HTR-8/SVneo (cell line): ENCODE results near the gene DSCAML1.
"Not testable (repeated sequence)": the region's sequence is repeated elsewhere in the genome, so short reads cannot be mapped to it uniquely, and the experiment has no call there.

ENCODE experiments used
- DNase-seq: peaks from one replicate; pipeline ENCODE4 v3.0.0; 2011; ENCODE audit warnings: low spot score, mixed read lengths; ENCODE audit not compliant: insufficient read length
- FAIRE-seq: peaks from 2 replicates; lab custom pipeline; 2011; peaks lifted over from hg19 to GRCh38; lab: Jason Lieb, UNC

Gene DSCAML1

DNA sequence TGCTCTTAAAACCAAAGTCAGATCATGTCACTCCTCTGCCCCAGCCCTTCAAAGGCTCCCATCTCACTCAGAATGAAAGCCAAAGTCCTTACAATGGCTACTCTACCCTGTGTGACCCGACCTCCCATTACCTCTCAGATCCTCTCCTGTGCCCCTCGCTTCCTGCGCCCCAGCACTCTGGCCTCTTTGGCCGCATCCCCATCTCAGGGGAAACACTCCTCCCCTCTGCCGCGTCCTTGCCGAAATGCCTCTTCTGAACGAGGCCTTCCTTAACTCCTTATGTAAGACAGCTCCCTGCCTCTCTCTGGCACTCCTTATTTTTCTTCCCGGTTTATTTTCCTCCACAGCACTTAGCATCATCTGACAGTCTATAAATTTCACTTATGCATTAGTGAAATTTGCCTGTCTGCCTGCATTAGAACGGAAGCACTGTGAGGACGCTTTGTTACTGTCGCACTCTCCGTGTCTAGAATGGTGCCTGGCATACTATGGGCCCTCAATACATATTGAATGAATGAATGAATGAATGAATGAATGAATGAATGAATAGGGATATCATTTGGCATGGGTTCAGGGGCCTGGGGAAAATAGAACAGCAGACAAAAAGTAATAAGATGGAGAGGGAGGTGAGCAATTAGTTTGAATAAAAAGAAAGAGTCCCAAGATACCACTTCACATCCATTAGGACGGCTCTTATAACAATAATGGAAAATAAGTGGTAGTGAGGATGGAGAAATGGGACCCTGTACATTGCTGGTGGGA lies 331.6 kb downstream of the DSCAML1 start:
- no peak for FAIRE-seq
- DNase-seq: no peak

DNA sequence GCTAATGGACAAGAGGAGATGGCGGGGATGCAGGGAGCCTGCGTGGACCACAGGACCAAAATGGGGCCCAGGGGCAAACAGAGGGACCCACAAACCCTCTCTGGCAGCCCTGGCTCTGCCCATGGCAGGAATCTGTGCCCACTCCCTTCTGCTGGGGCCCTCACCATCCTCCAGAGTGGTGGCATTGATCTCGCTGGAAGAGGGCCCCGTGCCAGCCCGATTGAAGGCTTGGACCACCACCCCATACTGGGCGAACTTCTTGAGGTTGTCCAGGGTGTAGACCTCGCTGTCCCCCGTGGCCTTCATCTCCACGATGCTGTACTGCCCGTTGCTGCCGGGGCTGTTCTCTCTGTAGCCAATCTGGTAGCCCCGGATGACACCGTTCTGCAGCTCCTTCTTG lies 332.2 kb downstream of the DSCAML1 start:
- no peak for FAIRE-seq

DNA sequence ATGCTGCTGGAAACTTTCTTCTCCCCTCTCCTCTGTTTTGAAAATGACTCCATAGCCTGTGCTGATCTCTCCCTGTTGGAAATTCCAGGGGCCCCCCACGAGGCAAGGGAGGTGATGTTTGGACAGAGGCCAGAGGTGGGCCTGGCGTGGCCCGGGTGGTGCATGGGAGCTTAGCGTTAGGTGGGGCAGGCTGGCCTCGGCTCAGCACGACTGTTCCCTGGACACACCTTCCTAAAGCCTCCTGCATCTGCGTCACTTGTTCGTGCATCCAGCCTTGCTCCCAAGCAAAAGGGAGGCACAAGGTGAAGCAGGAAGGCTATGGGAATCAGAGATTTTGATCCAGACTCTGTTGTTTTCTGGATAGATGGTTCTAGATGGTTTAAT lies 334.2 kb downstream of the DSCAML1 start:
- FAIRE-seq: no peak
- no peak for DNase-seq

More for the DNA sequence above, 332.2 kb downstream of the DSCAML1 start:
- DNase-seq: no peak

DNA sequence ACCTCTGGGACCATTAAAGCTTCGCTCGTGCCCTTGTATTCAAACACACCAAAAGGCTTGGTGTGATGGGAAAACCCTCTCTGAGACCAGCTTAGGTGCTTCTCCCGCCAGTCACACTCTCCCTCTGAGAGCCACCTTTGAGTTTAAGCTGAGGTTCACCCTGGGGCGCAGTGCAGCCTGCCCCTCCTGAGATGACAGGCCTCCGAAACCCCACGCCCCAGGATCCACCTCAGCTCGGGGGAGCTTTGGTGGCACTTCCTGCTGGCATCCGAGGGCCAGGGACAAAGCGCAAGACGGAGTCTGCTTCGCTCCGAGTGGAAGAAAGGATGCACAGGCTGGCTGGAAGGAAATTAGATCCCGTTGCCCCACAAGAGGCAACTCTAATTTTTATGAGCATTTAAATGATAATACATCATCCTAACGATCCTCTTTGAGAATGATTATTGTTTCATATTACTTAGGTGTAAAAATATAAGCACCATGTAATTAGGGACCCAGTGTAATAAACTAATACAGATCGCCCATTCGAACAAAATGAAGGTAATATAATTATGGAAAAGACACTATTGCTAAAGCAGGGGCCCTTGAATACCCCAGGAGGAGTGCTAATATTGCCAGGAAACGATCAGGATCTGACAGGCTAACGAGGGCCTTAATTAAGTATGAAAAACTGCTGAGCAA lies 334.7 kb downstream of the DSCAML1 start:
- no peak for FAIRE-seq
- DNase-seq: no peak

DNA sequence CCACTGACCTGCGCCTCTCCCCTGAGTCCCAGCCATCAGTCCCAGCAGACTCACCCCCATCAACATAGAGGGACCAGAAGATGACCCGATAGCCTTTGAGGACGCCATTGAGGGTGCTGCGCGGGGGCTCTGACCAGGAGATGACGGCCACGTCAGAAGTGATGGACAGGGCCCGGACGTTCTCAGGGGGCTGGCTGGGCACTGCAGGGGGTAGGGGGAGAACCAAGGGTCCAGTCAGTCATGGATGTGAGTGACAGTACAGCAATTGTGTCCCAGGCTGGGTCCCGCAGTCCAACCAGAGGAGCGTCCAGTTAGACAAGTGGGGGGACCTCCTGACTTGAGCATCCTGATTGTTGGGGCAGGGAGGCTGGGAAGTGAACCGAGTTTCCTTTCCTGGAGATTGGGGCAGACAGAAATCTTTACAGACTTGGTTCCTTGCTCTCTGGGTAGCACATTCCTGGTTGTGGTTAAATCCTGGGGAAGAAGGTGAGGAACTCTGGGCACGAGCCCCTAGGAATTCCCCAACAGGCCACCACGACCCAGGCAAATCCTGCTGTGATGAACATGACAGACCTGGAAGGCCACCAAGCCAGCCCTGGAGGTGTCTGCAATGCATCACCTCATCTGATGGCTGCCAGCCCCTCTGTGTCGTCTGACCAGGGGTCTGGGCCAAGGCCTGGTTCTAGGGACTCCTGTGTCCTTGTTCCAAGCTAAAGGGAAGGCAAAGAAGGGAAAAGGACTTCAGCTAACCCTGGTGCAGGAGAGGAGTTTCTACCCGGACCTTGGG lies 335.4 kb downstream of the DSCAML1 start:
- DNase-seq: no peak
- no peak for FAIRE-seq

DNA sequence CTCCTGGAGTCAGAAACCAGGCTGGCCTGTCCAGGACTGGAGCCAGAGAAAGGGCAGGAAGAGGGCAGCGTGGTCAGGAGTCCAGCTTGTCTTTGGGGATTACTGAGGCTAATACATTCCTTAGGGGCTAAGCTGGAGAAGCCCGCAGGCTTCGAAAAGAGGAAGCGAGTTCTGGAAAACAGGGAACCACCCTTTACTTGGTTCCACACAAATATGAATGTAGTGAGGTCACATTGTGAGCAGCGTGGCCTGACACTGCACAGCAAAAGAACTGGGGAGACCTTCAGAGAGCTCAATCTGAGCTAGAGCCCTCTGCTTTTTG lies 337.1 kb downstream of the DSCAML1 start:
- DNase-seq (no peak), FAIRE-seq (no peak)

DNA sequence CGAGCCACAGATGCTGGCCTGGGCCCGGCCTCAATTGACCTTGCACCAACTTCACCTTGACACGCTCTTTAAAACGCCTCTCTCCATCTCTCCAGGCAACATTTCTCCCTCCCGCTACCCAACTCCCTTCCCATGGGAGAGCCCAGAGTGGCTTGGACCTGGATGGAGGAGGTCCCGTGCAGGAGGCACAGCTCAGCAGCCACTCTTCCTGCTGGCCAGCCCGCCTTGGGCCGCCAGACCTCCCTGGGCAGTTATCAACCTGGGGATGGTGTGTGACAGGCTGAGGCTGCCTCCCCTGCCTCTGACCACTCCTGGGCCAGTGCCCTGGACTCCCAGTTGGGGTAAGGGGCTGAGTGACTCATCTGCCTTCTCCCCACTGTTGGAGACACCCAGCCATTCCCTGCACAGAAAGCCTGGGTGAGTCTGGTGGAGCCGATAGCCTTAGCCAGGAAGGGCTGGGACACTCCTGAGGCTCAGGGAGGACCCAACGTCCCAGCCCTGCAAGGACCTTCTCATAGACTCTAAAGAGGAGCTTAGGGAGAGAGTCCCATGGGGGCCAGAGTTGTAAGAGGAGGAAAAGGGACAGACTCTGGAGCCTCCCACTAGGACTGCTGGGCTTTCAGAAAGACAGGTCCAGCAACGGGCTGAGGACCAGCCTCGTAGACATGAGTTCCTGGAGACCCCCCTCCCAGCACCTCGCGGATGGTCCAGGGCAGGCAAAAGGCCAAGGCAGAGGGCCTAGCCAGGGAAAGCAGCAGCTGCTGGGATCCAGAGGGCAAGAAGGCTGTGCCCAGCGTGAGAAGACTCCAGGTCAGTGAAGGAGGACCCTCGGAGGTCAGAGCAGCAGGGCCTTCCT lies 337.7 kb downstream of the DSCAML1 start:
- DNase-seq (no peak), FAIRE-seq (no peak)

DNA sequence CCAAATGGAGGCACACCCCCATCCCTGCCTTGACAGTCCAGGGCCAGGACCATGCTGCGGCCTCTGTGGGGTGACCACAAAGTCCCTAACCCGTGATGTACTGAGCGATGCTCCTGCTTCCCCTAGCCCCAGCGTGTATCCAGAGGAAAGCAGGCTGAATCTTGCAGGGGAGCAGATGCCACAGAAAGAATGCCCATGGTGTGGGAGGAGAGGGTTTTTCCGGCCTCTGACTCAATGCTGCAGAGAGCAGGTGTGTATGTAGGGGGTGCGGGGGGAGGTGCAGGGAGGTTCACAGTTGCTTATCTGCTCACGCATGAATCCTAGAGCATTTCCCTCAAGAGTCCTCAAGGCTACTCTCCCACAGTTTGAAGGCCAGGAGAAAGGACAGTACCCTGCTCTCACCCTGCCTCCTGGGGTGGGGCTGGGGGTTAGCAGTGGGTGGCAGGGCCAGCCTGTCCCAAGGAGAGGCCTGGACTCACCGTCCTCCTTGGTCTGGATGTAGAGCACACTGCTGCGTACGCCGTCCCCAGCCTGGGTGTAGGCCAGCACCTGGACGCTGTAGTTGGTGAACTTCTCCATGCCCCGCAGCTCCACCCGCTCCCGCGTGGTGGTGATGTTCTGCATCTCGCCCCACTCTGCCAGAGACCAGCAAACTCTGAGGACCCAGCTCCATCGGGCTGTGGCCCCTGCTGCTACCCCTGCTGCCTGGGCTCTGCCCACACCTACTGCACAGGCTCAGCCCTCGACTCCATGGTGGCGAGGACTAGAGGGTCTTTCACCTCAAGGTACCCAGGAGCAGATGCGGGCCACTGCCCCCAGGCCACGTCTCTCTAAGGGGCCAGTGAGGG lies 338.5 kb downstream of the DSCAML1 start:
- no peak for FAIRE-seq
- DNase-seq: no peak

DNA sequence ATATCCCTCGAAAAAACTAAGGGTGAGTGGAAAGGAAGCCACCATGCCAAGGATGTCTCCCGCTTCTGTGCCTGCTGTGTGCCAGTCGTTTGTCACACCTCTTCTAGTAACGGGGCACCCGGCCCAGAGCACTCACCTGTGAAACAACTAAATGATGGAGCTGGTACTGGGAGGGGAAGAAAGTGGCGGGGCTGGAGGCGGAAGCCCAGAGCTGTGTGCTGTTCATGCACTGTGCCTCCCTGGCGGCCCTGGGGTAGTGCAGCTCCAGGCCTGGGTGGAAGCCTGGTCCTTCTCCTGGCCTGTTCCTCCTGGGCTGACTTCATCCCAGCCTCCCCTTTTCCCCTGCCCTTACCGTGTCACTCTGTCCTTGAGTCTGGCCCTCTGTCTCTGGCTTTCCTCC lies 339.2 kb downstream of the DSCAML1 start:
- no peak for FAIRE-seq
- no peak for DNase-seq

DNA sequence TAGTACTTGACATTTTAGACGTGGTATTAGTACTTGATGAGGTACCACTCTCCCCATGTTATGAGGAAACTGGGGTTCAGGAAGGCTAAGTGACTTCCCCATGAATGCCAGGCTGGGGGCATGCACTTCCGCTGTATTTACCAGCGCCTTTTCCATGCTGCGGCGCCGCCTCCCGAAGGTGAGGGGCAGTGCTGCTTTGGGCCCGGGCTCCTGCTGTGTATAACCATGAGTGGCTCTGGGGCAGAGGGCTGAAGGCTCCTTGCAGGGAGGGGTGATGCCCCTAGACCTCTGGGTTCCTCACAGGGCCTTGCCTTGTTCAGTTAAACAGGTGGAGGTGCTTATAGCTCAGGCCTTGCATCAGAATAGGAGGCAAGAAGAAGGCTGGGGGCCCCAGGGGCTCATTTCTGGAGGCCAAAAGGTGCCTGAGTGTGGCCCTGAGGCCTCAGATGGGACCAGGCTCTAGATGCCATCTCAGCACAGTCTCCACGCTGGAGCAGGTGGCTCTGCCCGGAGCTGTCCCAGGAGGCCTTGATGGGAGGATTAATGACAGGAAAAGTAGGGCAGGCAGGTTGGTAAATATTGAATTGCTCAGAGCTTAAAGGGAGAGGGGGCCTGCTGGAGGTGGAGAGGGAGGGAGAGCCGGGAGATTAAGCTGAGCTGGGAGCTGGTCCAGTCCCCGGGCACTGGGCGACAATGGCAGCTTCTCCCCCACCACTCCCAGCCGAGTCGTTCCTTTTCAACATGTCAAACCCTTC lies 339.8 kb downstream of the DSCAML1 start:
- DNase-seq: no peak

DNA sequence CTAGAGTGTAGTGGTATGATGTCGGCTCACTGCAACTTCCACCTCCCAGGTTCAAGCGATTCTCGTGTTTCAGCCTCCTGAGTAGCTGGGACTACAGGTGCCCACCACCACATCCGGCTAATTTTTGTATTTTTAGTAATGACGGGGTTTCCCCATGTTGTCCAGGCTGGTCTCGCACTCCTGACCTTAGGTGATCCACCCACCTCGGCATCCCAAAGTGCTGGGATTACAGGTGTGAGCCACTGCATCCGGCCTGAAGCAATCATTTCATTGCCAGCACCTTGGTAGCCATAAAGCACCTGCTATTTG lies 340.3 kb downstream of the DSCAML1 start:
- not testable (repeated sequence) for DNase-seq, FAIRE-seq

More for the DNA sequence above, 339.8 kb downstream of the DSCAML1 start:
- FAIRE-seq: no peak

DNA sequence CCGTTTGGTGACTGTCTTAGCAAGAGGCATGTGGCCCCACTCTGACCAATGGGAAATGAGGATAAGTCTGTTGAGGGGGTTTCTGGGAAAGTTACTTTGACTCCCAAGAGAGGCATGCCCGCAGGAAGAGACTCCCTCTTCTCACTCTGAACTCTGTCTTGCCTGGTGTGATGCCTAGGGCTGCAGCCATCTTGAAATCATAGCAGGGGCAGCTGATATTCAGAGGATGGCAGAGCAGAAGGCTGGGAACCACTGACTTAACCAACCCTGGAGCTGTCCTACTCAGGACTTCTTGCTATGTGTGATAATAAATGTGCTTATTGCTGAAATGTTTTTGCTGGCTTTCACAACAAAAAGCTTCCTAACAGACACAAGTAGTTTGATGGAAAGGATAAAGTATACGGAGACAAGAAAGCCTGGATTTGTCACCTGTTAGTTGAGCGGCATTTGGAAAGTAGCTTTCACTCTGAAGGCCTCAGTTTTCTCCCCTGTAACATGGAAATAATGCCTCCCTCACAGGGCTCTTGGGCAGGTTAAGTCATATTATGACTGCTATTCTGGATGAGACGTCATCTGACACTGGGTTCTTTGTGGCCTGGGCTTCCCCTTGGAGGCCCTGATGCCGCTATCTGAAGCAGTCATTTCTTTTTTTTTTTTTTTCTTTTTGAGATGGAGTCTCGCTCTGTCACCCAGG lies 340.8 kb downstream of the DSCAML1 start:
- FAIRE-seq: no peak

DNA sequence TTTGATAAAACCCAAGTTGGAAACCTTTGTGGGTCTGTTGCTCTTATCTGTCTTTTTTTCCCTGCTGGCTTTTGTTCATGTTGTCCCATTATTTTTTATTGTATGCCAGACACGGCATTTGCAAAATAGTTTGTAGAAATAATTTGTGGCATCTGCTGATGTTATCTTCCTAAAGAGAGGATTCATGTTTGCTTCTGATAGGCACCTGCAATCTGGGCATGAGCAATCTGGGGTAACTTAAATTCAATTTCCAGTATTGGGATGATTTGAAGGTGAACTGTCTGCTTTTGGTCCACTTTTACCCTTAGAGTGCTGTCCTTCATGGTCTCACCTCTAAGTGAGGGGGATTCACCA lies 342.5 kb downstream of the DSCAML1 start:
- no peak for FAIRE-seq
- no peak for DNase-seq

More for the DNA sequence above, 340.8 kb downstream of the DSCAML1 start:
- no peak for DNase-seq

DNA sequence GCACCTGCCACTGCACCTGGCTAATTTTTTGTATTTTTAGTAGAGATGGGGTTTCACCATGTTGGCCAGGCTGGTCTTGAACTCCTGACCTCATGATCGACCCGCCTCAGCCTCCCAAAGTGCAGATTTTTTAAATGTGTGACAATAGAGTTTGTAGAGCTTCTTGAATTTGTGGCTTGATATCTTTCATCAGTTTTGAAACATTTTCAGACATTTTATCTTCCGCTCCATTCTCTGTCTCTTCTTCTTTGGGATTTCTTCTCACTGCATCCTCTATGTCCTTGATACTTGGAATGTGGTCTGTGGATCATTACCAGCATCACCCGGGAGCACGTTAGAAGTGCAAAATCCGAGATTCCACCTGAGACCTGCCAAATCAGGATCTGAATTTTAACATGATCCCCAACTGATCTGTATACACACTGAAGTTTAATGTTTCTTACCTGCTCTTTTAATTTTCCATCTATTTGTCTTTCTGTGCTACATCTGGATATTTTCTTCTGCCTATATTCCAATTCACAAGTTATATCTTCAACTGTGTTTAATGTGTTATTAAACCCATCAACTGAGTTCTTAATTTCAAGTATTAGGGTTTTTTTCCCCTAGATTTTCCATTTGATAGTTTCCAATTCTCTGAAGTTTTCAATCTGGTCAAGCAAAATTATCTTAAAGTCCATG lies 343.0 kb downstream of the DSCAML1 start:
- no peak for DNase-seq
- no peak for FAIRE-seq

DNA sequence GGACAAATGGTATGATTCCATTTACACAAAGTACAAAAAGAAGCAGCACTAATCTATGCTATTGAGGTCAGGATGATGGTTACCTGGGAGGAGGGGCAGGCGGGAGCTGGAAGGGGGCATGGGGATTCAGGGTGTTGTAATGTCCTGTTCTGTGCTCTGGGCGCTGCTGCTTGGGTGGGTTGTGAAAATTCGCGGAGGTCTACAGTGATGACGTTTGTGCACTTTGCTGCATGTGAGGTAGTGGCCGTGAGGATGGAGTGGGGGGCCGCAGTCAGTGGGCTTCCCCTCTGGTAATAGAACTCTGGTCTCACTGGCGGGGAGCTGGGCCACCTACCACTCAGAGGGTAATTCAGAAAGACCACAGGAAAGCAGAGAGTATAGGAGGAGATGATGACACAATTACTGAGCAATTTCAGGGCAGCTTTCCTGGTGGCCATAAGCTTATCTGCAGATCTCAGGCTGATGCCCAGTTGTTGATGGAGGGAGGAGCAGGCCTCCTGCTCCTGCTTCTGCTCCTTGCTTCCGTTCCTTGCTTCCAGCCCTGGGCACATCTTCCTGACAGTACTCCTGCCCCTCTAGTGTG lies 347.8 kb downstream of the DSCAML1 start:
- DNase-seq (peak; percentile 23), FAIRE-seq (no peak)

DNA sequence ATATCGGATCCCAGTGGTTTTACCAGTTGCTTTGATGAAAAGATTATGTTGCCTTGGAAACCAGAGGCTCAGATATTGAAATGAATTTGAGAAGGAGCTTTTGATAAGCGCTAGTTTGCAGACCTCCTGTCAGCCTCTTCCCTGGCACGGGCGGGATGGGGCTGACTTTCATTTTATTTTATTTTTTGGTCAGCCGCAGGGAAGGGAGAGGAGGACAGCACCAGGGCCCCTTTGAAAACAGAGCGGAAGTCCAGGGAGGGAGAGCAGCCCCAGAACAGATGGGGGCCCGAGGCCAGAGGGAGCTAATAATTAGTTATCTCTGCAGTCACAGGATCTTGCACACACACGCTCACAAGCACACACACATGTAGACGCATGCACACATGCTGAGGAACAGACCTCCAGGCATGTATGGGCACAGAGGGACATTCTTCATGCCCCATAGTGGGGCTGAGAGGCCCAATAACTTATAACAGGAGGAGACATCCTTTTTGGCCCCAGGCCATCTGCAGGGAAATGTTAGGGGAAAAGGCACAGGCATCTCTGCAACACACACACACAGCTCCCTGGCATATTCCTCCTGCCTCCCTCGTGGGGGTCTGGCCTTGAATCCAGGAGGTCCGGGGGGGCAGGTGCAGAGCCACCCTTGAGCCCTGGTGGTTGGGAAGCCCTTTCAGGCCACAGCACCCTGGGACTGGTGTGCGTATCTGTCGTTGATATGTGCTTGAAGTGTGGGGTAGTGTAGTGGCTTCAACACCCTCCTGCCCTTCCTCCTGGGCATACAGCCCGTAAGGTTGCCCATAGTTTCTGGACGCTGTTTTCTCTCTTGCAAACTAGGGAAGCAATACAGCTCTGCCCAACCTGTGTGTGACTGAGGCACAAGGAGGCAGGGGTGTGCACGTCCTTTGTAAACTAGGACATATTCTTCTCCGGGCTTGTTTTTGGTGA lies 352.0 kb downstream of the DSCAML1 start:
- FAIRE-seq (no peak), DNase-seq (no peak)
